Measurements from ENCODE around the gene ARID1B. TPM values are rescaled to one million over a fixed set of nuclear protein-coding genes. Genes with fewer than 3 reads are reported as not detected.

The ARID1B gene
- polyA plus RNA-seq, 1 experiment, result 17.0 TPM

DNA sequence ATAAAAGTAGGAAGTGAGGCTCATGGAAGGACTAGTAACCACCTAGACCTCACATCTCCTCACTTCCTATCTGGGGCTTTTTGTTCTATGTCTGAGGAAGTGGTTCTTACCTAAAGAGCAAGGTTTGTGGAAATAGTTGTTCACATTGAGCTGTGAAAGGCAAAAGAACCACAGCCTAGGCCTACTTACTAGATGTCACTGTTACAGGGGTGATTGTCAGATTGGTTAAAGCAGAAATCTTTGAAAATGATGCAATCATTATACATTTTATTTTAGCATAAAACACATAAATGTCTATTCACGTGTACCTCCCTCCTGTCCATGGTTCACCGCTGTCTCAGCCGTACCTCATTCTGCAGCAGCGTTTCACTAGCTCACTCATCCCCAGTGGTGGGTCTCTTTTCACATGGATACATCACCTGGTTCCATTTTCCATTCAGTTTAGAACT lies 277.4 kb downstream of the ARID1B start:
- Histone ChIP-seq H3K36me3 (ENCODE audit: control insufficient read depth, insufficient read depth, low read length) (no peaks in the 10 kb centered on the region), H3K4me3 (ENCODE audit: low read depth, low read length) (no peak overlapping the region), H3K27me3 (ENCODE audit: control insufficient read depth, insufficient read depth, low read length) (no peaks in the 10 kb centered on the region)
- DNase-seq (ENCODE audit: low read depth), result no peak
- CTCF ChIA-PET, result interaction anchor here (0.8 to 3.5 kb wide), 2 partner anchors 10 kb away, joined by 3 to 14 read pairs; no protein-coding TSS in a partner anchor
- POLR2A ChIA-PET, result no interaction called here
- TF ChIP-seq, protein P1, sequence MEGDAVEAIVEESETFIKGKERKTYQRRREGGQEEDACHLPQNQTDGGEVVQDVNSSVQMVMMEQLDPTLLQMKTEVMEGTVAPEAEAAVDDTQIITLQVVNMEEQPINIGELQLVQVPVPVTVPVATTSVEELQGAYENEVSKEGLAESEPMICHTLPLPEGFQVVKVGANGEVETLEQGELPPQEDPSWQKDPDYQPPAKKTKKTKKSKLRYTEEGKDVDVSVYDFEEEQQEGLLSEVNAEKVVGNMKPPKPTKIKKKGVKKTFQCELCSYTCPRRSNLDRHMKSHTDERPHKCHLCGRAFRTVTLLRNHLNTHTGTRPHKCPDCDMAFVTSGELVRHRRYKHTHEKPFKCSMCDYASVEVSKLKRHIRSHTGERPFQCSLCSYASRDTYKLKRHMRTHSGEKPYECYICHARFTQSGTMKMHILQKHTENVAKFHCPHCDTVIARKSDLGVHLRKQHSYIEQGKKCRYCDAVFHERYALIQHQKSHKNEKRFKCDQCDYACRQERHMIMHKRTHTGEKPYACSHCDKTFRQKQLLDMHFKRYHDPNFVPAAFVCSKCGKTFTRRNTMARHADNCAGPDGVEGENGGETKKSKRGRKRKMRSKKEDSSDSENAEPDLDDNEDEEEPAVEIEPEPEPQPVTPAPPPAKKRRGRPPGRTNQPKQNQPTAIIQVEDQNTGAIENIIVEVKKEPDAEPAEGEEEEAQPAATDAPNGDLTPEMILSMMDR (IDR thresholded peaks at IDR 0.05; ENCODE audit: insufficient read depth, low read depth, low read length), result no peak

DNA sequence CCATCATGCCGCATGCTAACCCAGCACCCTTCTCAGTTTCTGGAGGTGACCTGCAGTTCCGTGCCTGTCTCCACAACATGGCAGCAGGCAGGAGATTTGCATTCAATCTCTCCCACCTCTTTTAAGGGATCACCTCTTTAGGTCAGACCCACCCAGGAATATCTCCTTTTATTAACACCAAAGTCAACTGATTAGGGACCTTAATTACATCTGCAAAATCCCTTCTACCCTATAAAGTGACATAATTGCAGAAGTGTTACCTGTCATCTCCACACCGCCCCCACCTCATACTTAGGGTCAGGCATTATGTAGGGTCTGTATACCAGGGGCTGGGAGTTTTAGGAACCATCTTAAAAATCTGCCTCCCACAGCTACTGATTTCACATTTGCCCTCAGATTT lies 278.7 kb downstream of the ARID1B start:
- ChIA-PET POLR2A (no interaction called here), CTCF (interaction anchor here (3.5 kb wide), 1 partner anchor 11 kb away, joined by 14 read pairs; no protein-coding TSS in a partner anchor)
- TF ChIP-seq, protein P1 (IDR thresholded peaks at IDR 0.05; ENCODE audit: insufficient read depth, low read depth, low read length), result no peak
- Histone ChIP-seq H3K36me3 (ENCODE audit: control insufficient read depth, insufficient read depth, low read length) (no peaks in the 10 kb centered on the region), H3K27me3 (ENCODE audit: control insufficient read depth, insufficient read depth, low read length) (no peaks in the 10 kb centered on the region), H3K4me3 (ENCODE audit: low read depth, low read length) (no peak overlapping the region)
- DNase-seq (ENCODE audit: low read depth), result no peak

DNA sequence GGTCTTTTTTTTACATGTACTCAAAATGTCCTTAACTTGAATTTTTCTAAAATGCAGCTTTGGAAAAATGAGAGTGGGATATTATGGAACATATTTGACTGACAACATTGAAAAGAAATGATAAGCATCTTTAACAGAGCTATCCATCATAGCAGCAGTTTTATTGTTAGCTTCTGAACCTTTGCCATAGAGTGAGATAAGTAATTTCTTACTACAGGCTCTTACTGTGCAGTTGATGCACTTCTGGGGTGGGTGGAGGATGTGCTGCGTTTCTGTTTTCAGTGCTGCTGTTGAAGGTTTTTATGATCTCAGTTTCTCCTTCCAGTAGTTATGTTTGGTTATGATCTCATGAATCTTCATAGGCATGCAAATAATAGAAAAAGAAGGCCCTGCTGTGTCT lies 279.1 kb downstream of the ARID1B start:
- H3K4me3 ChIP-seq (ENCODE audit: low read depth, low read length), result no peak overlapping the region
- TF ChIP-seq, protein P1 (IDR thresholded peaks at IDR 0.05; ENCODE audit: insufficient read depth, low read depth, low read length), result no peak
- no peaks in the 10 kb centered on the region for H3K27me3 ChIP-seq (ENCODE audit: control insufficient read depth, insufficient read depth, low read length)
- no peaks in the 10 kb centered on the region for H3K36me3 ChIP-seq (ENCODE audit: control insufficient read depth, insufficient read depth, low read length)
- DNase-seq (ENCODE audit: low read depth), result no peak
- CTCF ChIA-PET, result interaction anchor here (0.6 to 3.5 kb wide), 2 partner anchors 12 to 1737 kb away, joined by 7 to 14 read pairs; no protein-coding TSS in a partner anchor
- POLR2A ChIA-PET, result no interaction called here

DNA sequence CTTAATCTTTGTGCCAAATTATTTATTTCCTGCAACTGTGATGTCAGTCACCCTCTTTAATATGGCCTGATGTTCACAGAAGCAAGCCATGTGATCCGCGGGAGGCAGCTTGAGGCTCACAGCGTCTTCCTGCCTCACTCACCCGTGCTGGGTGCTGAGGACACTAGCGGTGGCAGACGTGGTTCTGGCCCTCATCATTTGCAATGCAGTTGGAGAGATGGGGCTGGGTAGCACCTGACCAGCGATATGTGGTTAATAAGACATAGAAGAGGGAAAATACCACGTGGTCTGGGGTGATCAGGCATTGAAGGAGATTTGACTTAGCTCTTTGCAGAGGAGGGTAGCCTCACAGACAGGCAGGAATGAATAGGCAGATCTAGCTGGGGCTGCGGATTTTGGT lies 281.4 kb downstream of the ARID1B start:
- no peak overlapping the region for H3K4me3 ChIP-seq (ENCODE audit: low read depth, low read length)
- POLR2A ChIA-PET, result no interaction called here
- CTCF ChIA-PET, result interaction anchor here (1.2 to 2.3 kb wide), 2 partner anchors 12 kb away, joined by 3 to 8 read pairs; no protein-coding TSS in a partner anchor

DNA sequence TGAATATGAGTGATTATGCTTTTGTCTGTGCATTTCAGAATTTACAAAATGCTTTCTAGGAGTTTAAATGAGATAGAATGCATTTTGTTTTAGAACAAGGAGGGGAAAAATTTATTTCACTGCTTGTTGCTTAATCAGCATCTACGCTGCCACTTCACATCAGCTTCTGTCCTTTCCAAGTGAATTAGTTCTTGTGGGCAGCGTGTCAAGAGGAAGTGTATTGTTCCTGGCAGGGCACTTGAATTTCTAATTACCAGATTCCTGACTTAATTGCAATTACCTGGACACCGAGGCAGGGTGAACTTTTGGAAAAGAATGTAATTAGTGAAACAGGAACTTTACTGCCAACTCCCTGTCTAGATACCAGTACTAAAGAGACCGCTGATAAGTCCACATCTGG lies 282.6 kb downstream of the ARID1B start:
- CTCF ChIA-PET, result interaction anchor here (1.2 to 2.3 kb wide), 2 partner anchors 10 to 13 kb away, joined by 3 to 8 read pairs; no protein-coding TSS in a partner anchor

More for the DNA sequence above, 281.4 kb downstream of the ARID1B start:
- H3K36me3 ChIP-seq (ENCODE audit: control insufficient read depth, insufficient read depth, low read length), result no peaks in the 10 kb centered on the region
- TF ChIP-seq, protein P1 (IDR thresholded peaks at IDR 0.05; ENCODE audit: insufficient read depth, low read depth, low read length), result no peak
- H3K27me3 ChIP-seq (ENCODE audit: control insufficient read depth, insufficient read depth, low read length), result no peaks in the 10 kb centered on the region
- DNase-seq (ENCODE audit: low read depth), result no peak

More for the DNA sequence above, 282.6 kb downstream of the ARID1B start:
- Histone ChIP-seq H3K27me3 (ENCODE audit: control insufficient read depth, insufficient read depth, low read length) (no peaks in the 10 kb centered on the region), H3K36me3 (ENCODE audit: control insufficient read depth, insufficient read depth, low read length) (no peaks in the 10 kb centered on the region), H3K4me3 (ENCODE audit: low read depth, low read length) (no peak overlapping the region)
- TF ChIP-seq, protein P1 (IDR thresholded peaks at IDR 0.05; ENCODE audit: insufficient read depth, low read depth, low read length), result no peak
- DNase-seq (ENCODE audit: low read depth), result no peak
- POLR2A ChIA-PET, result no interaction called here

Measured in BJ (cell line).